ENCODE results near the gene FLCN. TPM values are rescaled to one million over a fixed set of nuclear protein-coding genes. Genes with fewer than 3 reads are reported as not detected.

Gene FLCN
- total and polyA plus RNA-seq, 5 donors: 22.9 to 55.7 (median 30.7) TPM

DNA sequence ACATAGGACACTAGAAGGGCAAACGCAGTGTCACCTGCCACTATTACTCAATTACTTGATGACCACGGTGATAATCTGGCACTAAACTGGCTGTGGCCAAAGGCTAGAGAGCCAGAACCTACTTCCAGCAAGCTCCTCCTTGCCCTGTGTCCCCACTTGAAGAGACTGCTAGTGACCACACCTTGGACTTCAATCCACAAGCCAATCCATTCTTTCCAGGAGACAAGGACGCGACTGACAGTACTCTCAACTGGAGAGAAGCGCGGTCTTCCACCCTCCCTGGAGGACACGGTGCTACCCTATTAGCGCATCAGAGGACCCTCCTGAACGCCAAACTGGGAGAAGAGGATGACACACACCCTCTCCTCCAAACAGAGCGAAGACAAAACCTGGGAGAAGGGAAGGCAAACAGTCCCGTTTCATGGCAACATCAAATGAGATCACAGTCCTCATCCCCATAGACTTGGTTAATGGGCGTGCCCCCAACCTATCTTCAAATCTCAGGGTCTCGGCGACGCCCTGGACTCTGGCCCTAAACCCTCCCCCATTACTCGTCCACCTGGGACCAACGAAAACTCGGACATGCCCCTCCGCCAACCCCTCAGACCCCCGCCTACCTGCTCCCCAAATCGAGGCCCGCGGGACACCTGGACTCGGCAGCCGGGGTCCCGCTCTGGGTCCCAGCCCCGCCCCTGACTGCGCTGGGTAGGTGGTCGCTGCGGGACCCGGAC, 508 bp downstream of the FLCN start:
- intact Hi-C loops (cut with DNase I): no loop called here

GRCh38 chr17:17235212-17236174, 1.5 kb downstream of the FLCN start:
- peaks cover 13% of the 10 kb centered on the region for H3K4me1 ChIP-seq (ENCODE audit: control insufficient read depth, insufficient read depth, low read length)
- 48% methylated on average over 19 of the region's 19 CpGs for WGBS
- H3K9me3 ChIP-seq (ENCODE audit: control insufficient read depth, low read length): no peaks in the 10 kb centered on the region
- intact Hi-C loops (cut with DNase I): no loop called here
- H3K4me3 ChIP-seq (ENCODE audit: low read length): peak overlapping the region; percentile 97
- no peaks in the 10 kb centered on the region for H3K27me3 ChIP-seq (ENCODE audit: control insufficient read depth, insufficient read depth)
- DNase-seq: peak in 1 of 3 donors; percentile 36
- ATAC-seq: peak in 1 of 2 donors; percentile 2
- H3K27ac ChIP-seq (ENCODE audit: low read length): peak overlapping the region; percentile 95

More for the DNA sequence above, 508 bp downstream of the FLCN start:
- ATAC-seq (peak; percentile 22 to 34), DNase-seq (peak in 1 of 3 donors; percentile 32)
- Histone ChIP-seq H3K4me3 (ENCODE audit: low read length) (peak overlapping the region; percentile 97), H3K27me3 (ENCODE audit: control insufficient read depth, insufficient read depth) (no peaks in the 10 kb centered on the region), H3K4me1 (ENCODE audit: control insufficient read depth, insufficient read depth, low read length) (peaks cover 13% of the 10 kb centered on the region), H3K9me3 (ENCODE audit: control insufficient read depth, low read length) (no peaks in the 10 kb centered on the region), H3K27ac (ENCODE audit: low read length) (peak overlapping the region; percentile 95)
- WGBS: under 1% methylated on average over 31 of the region's 31 CpGs

DNA sequence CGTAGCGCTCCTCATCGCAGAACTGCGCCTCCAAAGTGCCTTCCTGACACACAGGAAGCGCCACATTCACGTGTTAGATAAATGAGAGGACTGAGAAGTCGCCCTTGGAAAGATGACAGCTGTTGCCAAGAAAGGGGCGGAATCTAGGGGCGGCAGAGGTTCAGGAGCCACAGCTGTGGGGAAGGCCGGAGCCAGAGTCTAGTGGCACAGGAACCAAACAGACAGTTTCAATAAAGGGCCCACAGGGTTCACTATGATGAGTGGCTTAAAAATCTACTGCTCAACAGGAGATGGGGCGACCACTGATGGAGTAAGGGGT, 4.7 kb downstream of the FLCN start:
- H3K27ac ChIP-seq (ENCODE audit: low read length): peak overlapping the region; percentile 35
- no peak overlapping the region for H3K4me3 ChIP-seq (ENCODE audit: low read length)
- WGBS: 58% methylated on average over 11 of the region's 11 CpGs
- intact Hi-C loops (cut with DNase I): no loop called here
- ATAC-seq (no peak), DNase-seq (peak in 1 of 3 donors; percentile 55)
- H3K9me3 ChIP-seq (ENCODE audit: control insufficient read depth, low read length): no peaks in the 10 kb centered on the region
- H3K4me1 ChIP-seq (ENCODE audit: control insufficient read depth, insufficient read depth, low read length): peaks cover 21% of the 10 kb centered on the region
- H3K27me3 ChIP-seq (ENCODE audit: control insufficient read depth, insufficient read depth): no peaks in the 10 kb centered on the region

- ATAC-seq: no peak
- Histone ChIP-seq H3K27ac (ENCODE audit: low read length) (peak overlapping the region; percentile 35), H3K9me3 (ENCODE audit: control insufficient read depth, low read length) (no peaks in the 10 kb centered on the region), H3K4me1 (ENCODE audit: control insufficient read depth, insufficient read depth, low read length) (peaks cover 21% of the 10 kb centered on the region), H3K27me3 (ENCODE audit: control insufficient read depth, insufficient read depth) (no peaks in the 10 kb centered on the region), H3K4me3 (ENCODE audit: low read length) (no peak overlapping the region)
- peak in 1 of 3 donors; percentile 55 for DNase-seq
- 68% methylated on average over 16 of the region's 16 CpGs for WGBS
- intact Hi-C loops (cut with DNase I): no loop called here
Observed at GRCh38 chr17:17231621-17232302, 5.2 kb downstream of the FLCN start.

DNA sequence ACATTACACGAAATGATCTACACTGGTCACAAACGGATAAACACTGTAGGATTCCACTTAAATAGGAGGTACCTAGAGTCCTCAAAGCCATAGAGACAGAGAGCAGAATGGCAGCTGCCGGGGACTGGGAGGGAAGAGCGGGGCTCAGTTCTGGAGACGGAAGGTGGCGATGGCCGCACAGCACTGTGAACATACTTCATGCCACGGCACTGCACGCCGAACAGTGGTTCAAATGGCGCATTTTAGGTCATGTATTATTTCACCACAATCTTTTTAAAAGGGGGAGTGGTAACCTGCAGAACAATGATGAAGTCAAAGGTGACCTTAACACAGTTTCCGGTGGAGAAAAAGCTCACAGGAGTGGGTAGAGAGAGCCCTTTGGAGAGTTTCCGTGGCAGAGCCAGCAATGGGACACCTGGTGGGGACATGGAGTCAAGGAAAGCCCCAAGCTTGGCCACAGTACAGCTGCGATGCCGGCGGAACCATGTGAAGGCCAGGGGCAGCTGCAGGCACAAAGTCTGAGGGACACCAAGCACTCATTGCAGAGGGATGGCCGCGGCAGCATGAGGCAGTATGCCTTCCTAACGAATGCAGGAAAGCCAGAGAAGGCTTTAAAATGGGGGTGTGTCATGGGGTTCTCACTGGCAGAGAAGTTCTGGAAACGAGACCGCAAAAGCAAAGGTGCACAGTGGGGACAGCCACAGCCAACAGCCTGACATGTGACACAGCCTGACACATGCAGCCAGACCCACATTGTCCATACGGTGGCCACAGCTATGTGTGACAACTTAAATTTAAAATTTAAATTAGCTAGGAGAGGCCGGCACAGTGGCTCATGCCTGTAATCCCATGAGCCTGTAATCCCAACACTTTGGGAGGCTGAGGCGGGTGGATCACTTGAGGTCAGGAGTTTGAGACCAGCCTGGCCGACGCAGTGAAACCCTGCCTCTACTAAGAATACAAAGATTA, 7.3 kb downstream of the FLCN start:
- Histone ChIP-seq H3K27me3 (ENCODE audit: control insufficient read depth, insufficient read depth) (no peaks in the 10 kb centered on the region), H3K9me3 (ENCODE audit: control insufficient read depth, low read length) (no peaks in the 10 kb centered on the region), H3K4me1 (ENCODE audit: control insufficient read depth, insufficient read depth, low read length) (peaks cover 10% of the 10 kb centered on the region), H3K27ac (ENCODE audit: low read length) (no peak overlapping the region), H3K4me3 (ENCODE audit: low read length) (no peak overlapping the region)
- 89% methylated on average over 26 of the region's 26 CpGs for WGBS
- intact Hi-C loops (cut with DNase I): no loop called here
- ATAC-seq (no peak), DNase-seq (peak in 1 of 3 donors; percentile 8)

GRCh38 chr17:17228521-17229279, 8.3 kb downstream of the FLCN start:
- ATAC-seq (peak; percentile 39 to 47), DNase-seq (peak in 1 of 3 donors; percentile 50)
- peaks cover 10% of the 10 kb centered on the region for H3K4me1 ChIP-seq (ENCODE audit: control insufficient read depth, insufficient read depth, low read length)
- no peaks in the 10 kb centered on the region for H3K9me3 ChIP-seq (ENCODE audit: control insufficient read depth, low read length)
- H3K27ac ChIP-seq (ENCODE audit: low read length): peak overlapping the region; percentile 55
- no peaks in the 10 kb centered on the region for H3K27me3 ChIP-seq (ENCODE audit: control insufficient read depth, insufficient read depth)
- H3K4me3 ChIP-seq (ENCODE audit: low read length): no peak overlapping the region
- WGBS: 85% methylated on average over 17 of the region's 17 CpGs
- intact Hi-C loops (cut with DNase I): no loop called here

DNA sequence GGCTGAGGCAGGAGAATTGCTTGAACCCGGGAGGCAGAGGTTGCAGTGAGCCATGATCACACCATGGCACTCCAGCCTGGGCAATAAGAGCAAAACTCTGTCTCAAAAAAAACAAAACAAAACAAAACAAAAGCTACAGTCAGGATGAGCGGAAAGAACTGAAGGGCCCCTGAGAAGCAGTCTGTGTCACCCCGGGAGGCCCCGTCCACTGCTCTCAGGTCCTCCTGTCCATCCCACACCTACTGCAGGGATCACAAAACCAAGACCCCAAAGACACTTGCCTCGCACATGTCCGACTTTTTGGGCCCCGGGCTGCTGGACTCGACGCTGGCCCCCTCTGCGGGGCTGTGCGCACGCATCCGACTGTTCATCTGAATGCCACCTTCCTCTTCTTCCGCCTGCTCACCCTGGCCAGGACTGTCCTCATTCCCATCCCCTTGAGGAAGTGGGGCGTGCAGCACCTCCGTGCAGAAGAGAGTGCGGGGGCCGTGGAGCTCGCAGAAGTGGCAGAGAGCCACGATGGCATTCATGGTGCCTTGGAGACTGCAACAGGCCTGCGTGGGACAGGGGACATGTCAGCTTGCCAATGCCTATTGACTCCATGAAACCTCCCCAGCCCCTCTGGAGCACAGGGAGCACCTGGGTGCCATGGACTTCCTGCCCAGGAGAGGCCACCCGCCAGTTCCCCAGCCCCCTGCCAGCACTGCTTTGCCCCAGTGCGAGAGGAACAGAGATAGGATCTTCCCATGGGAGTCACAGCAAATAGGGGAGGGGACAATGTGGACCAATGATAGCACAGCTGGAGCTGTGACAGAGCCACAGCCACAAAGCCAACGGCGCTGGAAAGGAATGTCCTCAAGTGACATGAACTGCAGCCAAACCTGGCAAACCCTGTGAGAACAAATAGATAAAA, 9.1 kb downstream of the FLCN start:
- WGBS: 75% methylated on average over 25 of the region's 25 CpGs
- Histone ChIP-seq H3K4me3 (ENCODE audit: low read length) (no peak overlapping the region), H3K27ac (ENCODE audit: low read length) (peak overlapping the region; percentile 55), H3K27me3 (ENCODE audit: control insufficient read depth, insufficient read depth) (no peaks in the 10 kb centered on the region), H3K4me1 (ENCODE audit: control insufficient read depth, insufficient read depth, low read length) (peaks cover 10% of the 10 kb centered on the region), H3K9me3 (ENCODE audit: control insufficient read depth, low read length) (no peaks in the 10 kb centered on the region)
- peak; percentile 63 to 84 for ATAC-seq
- intact Hi-C loops (cut with DNase I): no loop called here
- DNase-seq: peak in 2 of 3 donors; percentile 73 to 78

GRCh38 chr17:17226451-17227265, 10.3 kb downstream of the FLCN start:
- peak in 1 of 3 donors; percentile 27 for DNase-seq
- no peak for ATAC-seq
- Histone ChIP-seq H3K27me3 (ENCODE audit: control insufficient read depth, insufficient read depth) (no peaks in the 10 kb centered on the region), H3K27ac (ENCODE audit: low read length) (no peak overlapping the region), H3K4me1 (ENCODE audit: control insufficient read depth, insufficient read depth, low read length) (peaks cover 7% of the 10 kb centered on the region), H3K4me3 (ENCODE audit: low read length) (no peak overlapping the region), H3K9me3 (ENCODE audit: control insufficient read depth, low read length) (no peaks in the 10 kb centered on the region)
- intact Hi-C loops (cut with DNase I): no loop called here
- WGBS: 95% methylated on average over 16 of the region's 16 CpGs

Measured in right cardiac atrium (tissue), 5 donors.